ENCODE data around the gene ANKRD24.

DNA sequence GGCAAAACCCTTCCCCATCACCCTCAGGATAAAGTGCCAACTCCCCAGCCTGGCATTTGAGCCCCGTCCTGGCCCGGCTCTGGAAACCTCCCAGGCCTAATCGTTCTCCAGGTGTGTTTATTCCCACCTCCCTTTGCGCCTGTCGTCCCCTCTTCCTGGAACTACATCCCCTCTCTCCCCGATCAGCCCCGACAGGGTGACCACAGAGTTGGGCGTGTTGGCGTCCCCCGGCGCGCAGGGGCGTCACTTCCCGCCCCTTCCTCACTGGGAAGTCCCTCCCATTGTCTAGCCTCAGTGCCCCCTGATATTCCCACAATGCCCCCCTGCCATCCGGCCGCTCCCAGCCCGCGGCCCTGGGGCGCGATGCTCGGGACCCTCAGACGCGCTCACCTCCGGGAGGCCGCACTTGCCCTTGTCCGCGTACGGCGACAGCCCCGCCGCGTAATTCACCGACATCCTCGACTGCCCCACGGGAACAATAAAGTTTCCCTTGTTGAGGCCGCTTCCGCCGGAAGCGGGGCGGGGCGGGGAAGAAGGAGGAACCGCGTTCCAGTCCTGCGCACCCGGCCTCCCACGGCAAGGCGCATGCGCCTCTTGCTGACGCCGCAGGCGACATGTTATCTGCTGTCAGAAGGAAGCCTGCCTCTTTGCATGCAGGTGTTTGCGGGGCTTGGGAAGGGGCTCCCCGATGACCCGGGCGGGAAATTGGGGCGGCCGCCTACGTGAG, at the start of gene ANKRD24, which contains the start of gene SIRT6:
- TF ChIP-seq, protein P1, sequence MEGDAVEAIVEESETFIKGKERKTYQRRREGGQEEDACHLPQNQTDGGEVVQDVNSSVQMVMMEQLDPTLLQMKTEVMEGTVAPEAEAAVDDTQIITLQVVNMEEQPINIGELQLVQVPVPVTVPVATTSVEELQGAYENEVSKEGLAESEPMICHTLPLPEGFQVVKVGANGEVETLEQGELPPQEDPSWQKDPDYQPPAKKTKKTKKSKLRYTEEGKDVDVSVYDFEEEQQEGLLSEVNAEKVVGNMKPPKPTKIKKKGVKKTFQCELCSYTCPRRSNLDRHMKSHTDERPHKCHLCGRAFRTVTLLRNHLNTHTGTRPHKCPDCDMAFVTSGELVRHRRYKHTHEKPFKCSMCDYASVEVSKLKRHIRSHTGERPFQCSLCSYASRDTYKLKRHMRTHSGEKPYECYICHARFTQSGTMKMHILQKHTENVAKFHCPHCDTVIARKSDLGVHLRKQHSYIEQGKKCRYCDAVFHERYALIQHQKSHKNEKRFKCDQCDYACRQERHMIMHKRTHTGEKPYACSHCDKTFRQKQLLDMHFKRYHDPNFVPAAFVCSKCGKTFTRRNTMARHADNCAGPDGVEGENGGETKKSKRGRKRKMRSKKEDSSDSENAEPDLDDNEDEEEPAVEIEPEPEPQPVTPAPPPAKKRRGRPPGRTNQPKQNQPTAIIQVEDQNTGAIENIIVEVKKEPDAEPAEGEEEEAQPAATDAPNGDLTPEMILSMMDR (IDR thresholded peaks at IDR 0.05; ENCODE audit: borderline replicate concordance, extremely low read depth, low read length, poor library complexity, severe bottlenecking): no peak
- TF ChIP-seq EZH2 (IDR thresholded peaks at IDR 0.05; ENCODE audit: borderline replicate concordance, low read depth, low read length, severe bottlenecking): no peak
